IMR-90 (cell line): Measurements from ENCODE around the gene PIP4K2B. TPM values are rescaled to one million over a fixed set of nuclear protein-coding genes. Genes with fewer than 3 reads are reported as not detected.

Experiments used
- ATAC-seq: fragments of 200-7000 bp; cut with Tn5 transposase; 2 replicates; pipeline ENCODE4 v1.9.1; 2020; ENCODE audit warnings: low read depth, mild to moderate bottlenecking, moderate library complexity
- BruUV-seq: library from RNA; stranded (reverse); fragments of 400-500 nt; replicated peaks from 2 replicates; lab custom pipeline; 2021; lab: Mats Ljungman, UMichigan
- CTCF ChIA-PET: fragments of 300-600 bp; formaldehyde crosslinking; extraction: SDS; loops from one replicate; lab custom pipeline; 2021; ENCODE audit warnings: antibody characterized with exemption; lab: Yijun Ruan, JAX
- POLR2A ChIA-PET: fragments of 300-600 bp; sonication (Branson Sonifier 250); formaldehyde crosslinking; loops from one replicate; lab custom pipeline; 2022; ENCODE audit warnings: antibody characterized with exemption; ENCODE audit not compliant: unreplicated experiment; lab: Charles Lee
- DNase-seq: peaks from one replicate; pipeline ENCODE4 v3.0.0; 2013
- H2AFZ ChIP-seq: replicated peaks from 2 replicates; pipeline ENCODE3; 2013; ENCODE audit warnings: low read length, mild to moderate bottlenecking; ENCODE audit not compliant: poor library complexity
- H2AK5ac ChIP-seq: 2 replicates; pipeline ENCODE4 v1.6.1; 2013; ENCODE audit warnings: low read depth, low read length, inconsistent platforms
- H2AK9ac ChIP-seq: replicated peaks from 2 replicates; pipeline ENCODE3; 2013; ENCODE audit warnings: mild to moderate bottlenecking, low read depth, low read length, moderate library complexity; ENCODE audit not compliant: poor library complexity
- H2BK120ac ChIP-seq: 2 replicates; pipeline ENCODE4 v1.6.1; 2013; ENCODE audit warnings: low read depth, low read length, inconsistent platforms
- H2BK15ac ChIP-seq: 3 replicates; pipeline ENCODE4 v1.6.1; 2013; ENCODE audit warnings: low read depth, low read length, inconsistent platforms
- H2BK20ac ChIP-seq: 2 replicates; pipeline ENCODE4 v1.6.1; 2013; ENCODE audit warnings: low read depth, mild to moderate bottlenecking, inconsistent platforms, low read length, moderate library complexity
- H2BK5ac ChIP-seq: 2 replicates; pipeline ENCODE4 v1.6.1; 2013; ENCODE audit warnings: mild to moderate bottlenecking, low read depth, low read length, inconsistent platforms; ENCODE audit not compliant: poor library complexity, severe bottlenecking
- H3K14ac ChIP-seq: replicated peaks from 2 replicates; pipeline ENCODE4 v1.6.1; 2013; ENCODE audit warnings: low read depth, low read length, inconsistent platforms
- H3K18ac ChIP-seq: 2 replicates; pipeline ENCODE4 v1.6.1; 2013; ENCODE audit warnings: low read depth, low read length, control low read depth
- H3K23ac ChIP-seq: 2 replicates; pipeline ENCODE4 v1.6.1; 2013; ENCODE audit warnings: low read depth, low read length, inconsistent platforms
- H3K27ac ChIP-seq: 2 replicates; pipeline ENCODE4 v1.5.1; 2013; ENCODE audit warnings: mild to moderate bottlenecking, control low read depth, low read length; ENCODE audit not compliant: insufficient read depth
- H3K27me3 ChIP-seq: 2 replicates; pipeline ENCODE4 v1.6.1; 2013; ENCODE audit warnings: low read length; ENCODE audit not compliant: control insufficient read depth, insufficient read depth
- H3K36me3 ChIP-seq: 2 replicates; pipeline ENCODE4 v1.6.1; 2013; ENCODE audit warnings: low read length, mixed read lengths; ENCODE audit not compliant: control insufficient read depth, insufficient read depth
- H3K4ac ChIP-seq: 2 replicates; pipeline ENCODE4 v1.6.1; 2013; ENCODE audit warnings: low read depth, low read length, inconsistent platforms
- H3K4me1 ChIP-seq: 2 replicates; pipeline ENCODE4 v1.6.1; 2013; ENCODE audit warnings: low read length, mixed read lengths; ENCODE audit not compliant: control insufficient read depth, insufficient read depth
- H3K4me2 ChIP-seq: 2 replicates; pipeline ENCODE4 v1.6.1; 2013; ENCODE audit warnings: low read depth, mild to moderate bottlenecking, control low read depth, low read length, moderate library complexity
- H3K4me3 ChIP-seq: 2 replicates; pipeline ENCODE4 v1.5.1; 2013; ENCODE audit warnings: low read depth, mild to moderate bottlenecking, control low read depth, low read length, moderate library complexity; ENCODE audit not compliant: insufficient read depth
- H3K56ac ChIP-seq: 2 replicates; pipeline ENCODE4 v1.6.1; 2013; ENCODE audit warnings: low read length, inconsistent platforms; ENCODE audit not compliant: insufficient read depth; ENCODE audit errors: extremely low read depth
- H3K79me1 ChIP-seq, 2 experiments: 2 replicates each; pipeline ENCODE4 v1.6.1; 2013; ENCODE audit warnings: low read length in 2 of 2, inconsistent platforms in 1 of 2, low read depth in 1 of 2
- H3K9ac ChIP-seq: 2 replicates; pipeline ENCODE4 v1.6.1; 2013; ENCODE audit warnings: low read depth, low read length, control low read depth
- H3K9me1 ChIP-seq: 2 replicates; pipeline ENCODE4 v1.6.1; 2013; ENCODE audit warnings: low read length, inconsistent platforms; ENCODE audit not compliant: insufficient read depth
- H3K9me3 ChIP-seq: 2 replicates; pipeline ENCODE4 v1.6.1; 2013; ENCODE audit warnings: low read length; ENCODE audit not compliant: control insufficient read depth, insufficient read depth
- H4K20me1 ChIP-seq: 2 replicates; pipeline ENCODE4 v1.6.1; 2013; ENCODE audit warnings: low read length, inconsistent platforms; ENCODE audit not compliant: insufficient read depth
- H4K5ac ChIP-seq: 2 replicates; pipeline ENCODE4 v1.6.1; 2013; ENCODE audit warnings: mild to moderate bottlenecking, low read depth, low read length, control low read depth
- H4K8ac ChIP-seq, 2 experiments: 2 replicates each; pipeline ENCODE4 v1.6.1; 2013; ENCODE audit warnings: low read depth in 2 of 2, low read length in 2 of 2, control low read depth in 1 of 2, inconsistent platforms in 1 of 2
- H4K91ac ChIP-seq: 2 replicates; pipeline ENCODE4 v1.6.1; 2013; ENCODE audit warnings: low read depth, low read length, inconsistent platforms; ENCODE audit not compliant: insufficient read depth
- BHLHE40 ChIP-seq: fragments of 150-350 bp; IDR thresholded peaks from 2 replicates; pipeline ENCODE4 v1.6.1; 2016; ENCODE audit warnings: mild to moderate bottlenecking, low read depth, low read length
- CTCF ChIP-seq: conservative IDR thresholded peaks from 2 replicates; pipeline ENCODE4 v1.5.1; 2012; ENCODE audit warnings: mild to moderate bottlenecking, low read depth, low read length, improper control_type of control experiment
- ELK1 ChIP-seq: fragments of 150-350 bp; IDR thresholded peaks from 2 replicates; pipeline ENCODE4 v1.6.1; 2016; ENCODE audit warnings: low read depth, mild to moderate bottlenecking, low read length, moderate library complexity, borderline replicate concordance
- FOS ChIP-seq: fragments of 150-350 bp; IDR thresholded peaks from 2 replicates; pipeline ENCODE4 v1.6.1; 2016; ENCODE audit warnings: low read depth, low read length
- MAFK ChIP-seq: IDR thresholded peaks from 2 replicates; pipeline ENCODE4 v1.6.1; 2012; ENCODE audit warnings: low read depth, low read length, improper control_type of control experiment
- MAZ ChIP-seq: IDR thresholded peaks from 2 replicates; pipeline ENCODE4 v1.6.1; 2012; ENCODE audit warnings: low read depth, mild to moderate bottlenecking, low read length, improper control_type of control experiment, moderate library complexity, borderline replicate concordance
- NFE2L2 ChIP-seq: fragments of 150-350 bp; IDR thresholded peaks from 2 replicates; pipeline ENCODE4 v1.6.1; 2016; ENCODE audit warnings: low read depth, mild to moderate bottlenecking, low read length
- POLR2A ChIP-seq: IDR thresholded peaks from 2 replicates; pipeline ENCODE4 v1.6.1; 2012; ENCODE audit warnings: mild to moderate bottlenecking, low read depth, low read length
- RAD21 ChIP-seq: IDR thresholded peaks from 2 replicates; pipeline ENCODE4 v1.6.1; 2012; ENCODE audit warnings: low read length, improper control_type of control experiment
- RCOR1 ChIP-seq: IDR thresholded peaks from 2 replicates; pipeline ENCODE4 v1.6.1; 2012; ENCODE audit warnings: mild to moderate bottlenecking, low read length, improper control_type of control experiment; ENCODE audit not compliant: insufficient replicate concordance
- RFX5 ChIP-seq: IDR thresholded peaks from 2 replicates; pipeline ENCODE4 v1.8.0; 2012; ENCODE audit warnings: low read depth, mild to moderate bottlenecking, low read length, moderate library complexity
- SMC3 ChIP-seq: fragments of 150-350 bp; IDR thresholded peaks from 2 replicates; pipeline ENCODE4 v1.6.1; 2016; ENCODE audit warnings: low read depth, mild to moderate bottlenecking, antibody characterized with exemption, low read length, moderate library complexity
- whole genome bisulfite sequencing, 2 experiments: methylation state at CpG; one replicate each; pipeline versions ENCODE4 v1.1.5 to v1.1.7; 2013; ENCODE audit warnings: missing lambda C conversion rate in 2 of 2; ENCODE audit not compliant: insufficient read length in 1 of 2; ENCODE audit errors: extremely low coverage in 2 of 2; 5-methylcytosine and 5-hydroxymethylcytosine counted together
- dilution Hi-C: fragments of 300-500 bp; cut with HindIII; formaldehyde crosslinking; loops from one replicate; pipeline ENCODE4 v1.14.3; 2018; ENCODE audit warnings: low sequenced_read_pairs; ENCODE audit not compliant: unreplicated experiment
- in situ Hi-C: fragments of 300-500 bp; cut with MboI; formaldehyde crosslinking; loops from 3 replicates; pipeline ENCODE4 v1.14.3; 2019; ENCODE audit warnings: low sequenced_read_pairs, inconsistent platforms, mixed read lengths
- intact Hi-C: fragments of 100-400 bp; cut with micrococcal nuclease; formaldehyde crosslinking; loops from 2 replicates; pipeline ENCODE4 v1.10.0; 2022
- polyA plus RNA-seq, 3 experiments: library from polyadenylated mRNA; depleted of rRNA; stranded (reverse); fragments of >200 nt; gene quantifications; 2 replicates each; pipeline ENCODE4 v1.2.3, GENCODE V29; 2012; ENCODE audit warnings: low replicate concordance in 1 of 3
- total RNA-seq: library from RNA; depleted of rRNA; stranded (reverse); fragments of >200 nt; gene quantifications from 2 replicates; pipeline ENCODE4 v1.2.3, GENCODE V29; 2012
- TF ChIP-seq, protein P1 (sequence below): fragments of 150-350 bp; IDR thresholded peaks from 2 replicates; pipeline ENCODE4 v1.6.1; 2017; ENCODE audit warnings: mild to moderate bottlenecking, antibody characterized with exemption, low read length, low read depth

Gene PIP4K2B
- total and polyA plus RNA-seq, 2 of the 4 experiments (the other 2 are of a cell fraction) = 40.0 to 40.2 TPM

- peaks cover under 1% of the 10 kb centered on the region for H3K36me3 ChIP-seq
- H4K91ac ChIP-seq = peak overlapping the region; percentile 81
- peaks cover 12% of the 10 kb centered on the region for H3K9me1 ChIP-seq
- intact Hi-C loops = loop anchor here (5.0 kb wide), 1 partner anchor 123 kb away; the partner anchor contains the start of gene LASP1
- CTCF ChIA-PET = interaction anchor here (0.9 kb wide), 1 partner anchor 14 kb away, joined by 3 read pairs; no protein-coding TSS in a partner anchor
- peak overlapping the region; percentile 52 for H3K56ac ChIP-seq
- WGBS, 2 experiments = 0% methylated on average over 21 of the region's 79 CpGs; no CpG with 5 or more reads in 1 of the 2 experiments
- dilution Hi-C loops = no loop called here
- H3K4ac ChIP-seq = peak overlapping the region; percentile 92
- POLR2A ChIA-PET = interaction anchor here (0.6 kb wide), 1 partner anchor 136 kb away, joined by 4 read pairs; no protein-coding TSS in a partner anchor
- H3K27me3 ChIP-seq = no peaks in the 10 kb centered on the region
- H2AFZ ChIP-seq = peak overlapping the region; percentile 90
- H2AK5ac ChIP-seq = peak overlapping the region; percentile 94
- in situ Hi-C loops = no loop called here
- peaks cover 12% of the 10 kb centered on the region for H3K4me1 ChIP-seq
- peak overlapping the region; percentile 92 for H3K14ac ChIP-seq
- peak overlapping the region; percentile 15 for H4K5ac ChIP-seq
- no peak overlapping the region for H2BK15ac ChIP-seq
- peak overlapping the region; percentile 81 for H3K4me2 ChIP-seq
- ATAC-seq (peak; percentile 2), DNase-seq (peak; percentile 52)
- peaks cover 34% of the 10 kb centered on the region for H4K20me1 ChIP-seq
- peak overlapping the region; percentile 4; the same call in 1 of the 2 replicates for H3K18ac ChIP-seq
- peaks cover 4 to 49% of the 10 kb centered on the region in 2 experiments; a peak in 3 of 4 replicates for H3K79me1 ChIP-seq
- peak overlapping the region; percentile 33 for H2BK5ac ChIP-seq
- no TSS peak for BruUV-seq
- H3K9ac ChIP-seq = peak overlapping the region; percentile 70
- peak overlapping the region; percentile 99 for H2AK9ac ChIP-seq
- H2BK120ac ChIP-seq = peak overlapping the region; percentile 27; the same call in 1 of the 2 replicates
- H3K4me3 ChIP-seq = peak overlapping the region; percentile 91
- H2BK20ac ChIP-seq = 0 out of 2 replicates have a peak overlapping the region, but pooled peaks have one; percentile 3
- peak overlapping the region; percentile 55 for H3K27ac ChIP-seq
- no peaks in the 10 kb centered on the region for H3K9me3 ChIP-seq
- H4K8ac ChIP-seq = peak overlapping the region; percentile 84 to 88; a peak in 3 of 4 replicates
- H3K23ac ChIP-seq = peak overlapping the region; percentile 89; the same call in 1 of the 2 replicates
- TF ChIP-seq BHLHE40 (no peak), RFX5 (no peak), FOS (no peak), MAZ (no peak), ELK1 (no peak), CTCF (no peak), RAD21 (no peak), POLR2A (no peak), RCOR1 (no peak), MAFK (no peak), SMC3 (no peak), NFE2L2 (no peak)
- TF ChIP-seq, protein P1, sequence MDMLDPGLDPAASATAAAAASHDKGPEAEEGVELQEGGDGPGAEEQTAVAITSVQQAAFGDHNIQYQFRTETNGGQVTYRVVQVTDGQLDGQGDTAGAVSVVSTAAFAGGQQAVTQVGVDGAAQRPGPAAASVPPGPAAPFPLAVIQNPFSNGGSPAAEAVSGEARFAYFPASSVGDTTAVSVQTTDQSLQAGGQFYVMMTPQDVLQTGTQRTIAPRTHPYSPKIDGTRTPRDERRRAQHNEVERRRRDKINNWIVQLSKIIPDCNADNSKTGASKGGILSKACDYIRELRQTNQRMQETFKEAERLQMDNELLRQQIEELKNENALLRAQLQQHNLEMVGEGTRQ = no peak
These were observed 49.9 kb downstream of the PIP4K2B start for GRCh38 chr17:38749223-38750043.
